HG03439 (cell line): Measurements from ENCODE around the gene AEBP1.

Experiments used
- ATAC-seq: cut with Tn5 transposase; IDR thresholded peaks from one replicate; pipeline ENCODE4 v1.9.1; 2021; ENCODE audit warnings: mild to moderate bottlenecking, moderate library complexity; ENCODE audit not compliant: unreplicated experiment

AEBP1 gene

DNA sequence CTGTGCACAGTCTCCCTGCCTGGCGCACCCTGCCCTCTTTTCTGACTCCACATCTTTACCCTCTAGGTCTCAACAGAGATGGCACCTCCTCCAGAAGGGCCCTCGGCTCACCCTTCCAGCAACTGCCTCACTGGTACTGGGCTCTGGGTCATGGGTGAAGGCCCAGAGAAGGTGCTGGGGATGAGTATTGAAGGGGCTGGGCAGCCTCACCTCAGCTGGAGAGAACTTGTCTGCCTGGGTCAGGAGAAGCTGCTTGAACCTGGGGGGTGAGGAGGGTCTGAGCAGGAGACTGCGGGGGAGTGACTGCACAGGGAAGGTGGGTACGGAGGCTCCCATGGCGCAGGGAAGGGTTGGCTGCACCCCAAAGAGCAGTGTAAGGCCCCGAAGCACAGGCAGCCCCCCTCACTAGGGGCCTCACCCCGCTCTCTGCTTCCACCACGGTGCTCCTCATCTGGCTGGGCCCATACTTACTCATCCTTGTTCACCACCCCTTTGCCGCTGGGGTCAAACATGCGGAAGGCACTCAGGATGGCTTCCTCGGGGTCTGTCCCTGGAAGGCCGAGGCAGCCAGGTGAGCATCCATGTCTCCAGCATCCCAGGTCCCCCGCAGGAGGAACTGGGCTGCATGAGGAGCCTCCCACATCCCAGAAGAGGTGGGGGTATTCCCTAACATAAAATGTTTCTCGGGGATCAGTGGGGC is 35.3 kb downstream of the AEBP1 start:
- no peak for ATAC-seq

DNA sequence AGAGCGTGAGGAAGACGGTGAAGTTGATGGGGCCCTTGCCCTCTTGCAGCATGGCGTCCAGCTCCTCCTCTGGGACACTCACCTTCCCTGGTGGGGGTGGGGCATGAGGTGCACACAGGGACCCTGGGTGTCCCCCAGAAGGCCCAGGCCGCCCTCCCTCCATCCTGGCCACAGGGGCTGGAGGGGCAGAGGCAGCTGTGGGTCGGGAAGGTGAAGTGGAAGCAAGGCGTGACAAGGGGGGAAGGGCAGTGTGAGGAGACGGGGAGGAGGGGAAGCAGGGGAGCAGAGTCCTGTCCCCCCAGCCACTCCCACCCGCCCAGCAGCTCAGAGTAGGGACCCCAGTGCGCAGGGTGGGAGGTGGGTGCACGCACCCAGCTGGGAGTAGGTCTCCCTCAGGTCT is 36.2 kb downstream of the AEBP1 start:
- ATAC-seq: no peak

DNA sequence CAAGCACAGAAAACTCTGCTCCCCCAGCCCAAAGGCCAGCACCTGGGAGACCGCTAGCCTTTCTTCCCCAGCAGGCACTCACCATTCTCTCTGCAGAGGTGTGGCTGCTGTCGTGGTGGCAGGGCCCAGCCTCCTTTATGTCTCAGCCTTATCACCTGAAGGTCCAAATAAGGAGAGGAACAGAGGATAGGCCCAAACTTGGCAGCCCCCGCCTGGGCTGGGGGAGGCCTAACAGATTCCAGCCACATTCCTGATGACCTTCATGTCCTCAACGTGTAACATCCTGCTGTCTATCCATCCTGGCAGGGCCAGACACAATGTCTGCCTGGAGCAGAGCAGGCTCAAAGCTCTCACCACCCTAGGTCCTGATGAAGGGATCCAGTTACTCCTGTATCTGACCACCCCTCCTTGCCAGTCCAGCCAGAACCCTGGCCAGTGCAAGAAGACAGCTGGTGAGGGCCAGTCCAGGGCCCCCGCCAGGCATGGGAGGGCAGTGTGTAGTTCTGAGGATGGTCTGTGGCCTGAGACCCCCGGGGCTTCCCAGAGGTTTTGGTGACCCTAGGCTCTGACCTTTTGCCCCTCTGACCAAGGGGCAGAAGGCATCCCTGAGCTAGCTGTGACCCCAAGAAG is 37.2 kb downstream of the AEBP1 start, which contains the start of gene MYL7:
Gene MYL7 (minus strand): TSS at position 112 of the 630 bp plus-strand sequence. CDS start 27 bp downstream, at position 85.
- no peak for ATAC-seq

DNA sequence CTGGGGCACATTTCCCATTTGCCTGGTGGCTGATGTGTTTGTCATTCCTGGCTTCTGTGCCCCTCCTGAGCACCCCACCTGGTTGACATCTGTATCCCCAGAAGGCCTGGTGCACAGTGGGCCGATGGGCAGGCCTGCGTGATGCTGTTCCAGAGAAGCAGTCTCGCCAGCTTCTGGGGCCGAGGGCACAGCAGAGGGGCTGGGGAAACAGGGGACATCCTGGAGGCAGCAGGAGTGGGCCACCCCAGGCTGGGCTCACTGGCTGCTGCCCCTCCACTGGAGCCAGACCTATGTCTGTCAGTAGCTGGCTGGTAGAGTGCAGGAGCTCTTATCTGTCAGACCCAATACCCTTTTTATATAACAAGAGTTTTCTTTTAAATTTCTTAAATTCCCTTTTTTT is 37.9 kb downstream of the AEBP1 start:
- no peak for ATAC-seq

DNA sequence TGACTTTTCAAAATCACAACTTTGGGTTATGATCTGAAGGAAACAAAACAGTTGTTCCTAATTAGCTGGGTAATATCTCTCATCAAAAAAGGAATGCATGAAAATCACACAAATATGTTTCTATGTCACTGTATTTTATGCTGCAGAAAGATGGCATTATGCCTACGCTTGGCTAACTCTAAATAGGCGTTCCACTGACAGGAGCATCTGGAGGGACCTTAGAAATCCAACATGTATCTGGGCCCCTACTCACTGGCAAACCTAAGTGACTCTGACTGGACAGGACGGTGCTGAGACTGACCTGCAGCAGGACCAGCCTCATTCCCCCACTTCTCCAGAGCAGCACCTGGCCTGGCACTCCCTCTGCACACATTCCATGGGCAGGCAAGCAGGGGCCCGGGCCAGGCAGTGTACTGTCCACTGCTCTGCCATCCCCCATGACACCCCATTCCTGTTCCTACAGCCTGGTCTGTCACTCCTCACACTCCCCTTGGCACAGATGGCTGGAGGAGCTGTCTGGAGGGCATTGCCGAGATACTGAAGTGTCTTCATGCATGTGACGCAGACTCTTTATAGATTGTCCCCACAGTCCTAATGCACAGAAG is 39.6 kb downstream of the AEBP1 start:
- no peak for ATAC-seq

DNA sequence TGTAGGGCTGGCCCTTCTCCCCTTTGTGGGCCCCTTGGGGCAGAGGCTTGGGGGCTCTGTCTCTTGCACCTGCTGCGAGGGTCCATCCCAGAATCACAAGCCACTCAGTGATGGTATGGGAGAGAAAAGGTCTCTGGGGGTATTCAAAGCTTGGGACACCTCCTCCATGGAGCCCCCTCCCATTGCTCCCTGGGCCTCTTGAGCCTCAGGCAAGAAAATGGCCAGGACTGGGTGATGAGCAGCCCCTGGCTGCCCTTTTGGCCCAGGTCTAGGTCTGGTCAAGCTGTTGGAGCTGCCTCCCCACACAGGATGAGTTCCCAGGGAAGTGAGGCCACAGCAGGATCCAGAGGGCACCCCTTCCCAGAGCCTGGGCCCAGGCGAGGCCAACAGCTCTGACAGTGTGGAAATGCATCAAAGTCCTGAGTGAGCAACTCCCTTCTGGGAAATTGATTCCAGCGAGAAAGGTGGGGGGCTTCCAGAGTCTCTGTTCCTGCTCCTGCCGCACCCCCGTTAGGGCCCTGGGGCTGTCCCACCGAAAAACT is 40.4 kb downstream of the AEBP1 start:
- ATAC-seq: no peak

DNA sequence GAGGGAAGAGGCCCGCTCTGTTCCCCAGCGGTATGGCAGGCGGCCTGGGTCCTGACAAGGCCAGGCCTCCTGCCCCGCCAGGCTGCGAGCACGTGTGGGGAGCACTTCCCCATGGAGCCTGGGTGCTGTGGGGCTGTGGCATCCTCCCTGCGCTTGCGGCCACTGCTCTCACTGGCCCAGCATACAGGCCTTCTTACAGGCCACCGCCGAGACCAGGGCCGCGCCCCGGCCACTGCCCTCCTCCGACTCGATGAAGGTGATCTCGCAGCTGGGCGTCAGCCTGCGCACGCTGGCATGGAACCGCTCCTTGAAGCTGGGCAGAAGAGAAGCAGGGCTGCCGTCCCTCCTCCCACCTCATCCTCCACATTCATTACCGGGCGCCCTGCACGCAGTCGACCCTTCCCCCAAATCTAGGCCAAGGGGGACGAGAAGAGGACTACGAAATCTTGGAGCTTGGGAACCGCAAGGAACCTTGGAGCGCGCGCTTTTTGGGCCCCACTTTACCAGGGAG is 40.9 kb downstream of the AEBP1 start:
- ATAC-seq: no peak

DNA sequence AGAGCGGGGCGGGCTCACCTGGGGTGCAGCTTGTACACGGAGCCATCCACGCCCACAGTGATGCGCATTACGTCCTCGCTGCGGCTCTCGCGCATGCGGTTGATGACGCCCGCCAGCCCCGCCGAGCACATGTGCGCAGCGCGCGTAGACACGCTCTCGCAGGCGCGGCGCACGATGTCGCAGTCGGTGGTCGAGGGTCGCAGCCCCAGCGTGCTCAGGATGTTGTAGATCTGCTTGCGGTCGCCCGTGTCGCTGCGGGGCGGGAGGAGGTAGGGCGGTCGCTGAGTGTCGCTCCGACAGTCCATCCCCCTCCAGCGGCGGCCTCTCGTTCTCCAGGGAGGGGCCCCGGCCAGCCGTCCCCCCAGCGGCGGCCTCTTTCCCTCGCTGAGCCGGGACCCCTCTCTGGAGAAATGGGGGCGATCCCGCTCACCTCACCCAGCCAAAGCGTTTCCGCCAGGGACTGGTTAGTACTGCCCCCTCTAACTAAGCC is 41.4 kb downstream of the AEBP1 start:
- no peak for ATAC-seq

DNA sequence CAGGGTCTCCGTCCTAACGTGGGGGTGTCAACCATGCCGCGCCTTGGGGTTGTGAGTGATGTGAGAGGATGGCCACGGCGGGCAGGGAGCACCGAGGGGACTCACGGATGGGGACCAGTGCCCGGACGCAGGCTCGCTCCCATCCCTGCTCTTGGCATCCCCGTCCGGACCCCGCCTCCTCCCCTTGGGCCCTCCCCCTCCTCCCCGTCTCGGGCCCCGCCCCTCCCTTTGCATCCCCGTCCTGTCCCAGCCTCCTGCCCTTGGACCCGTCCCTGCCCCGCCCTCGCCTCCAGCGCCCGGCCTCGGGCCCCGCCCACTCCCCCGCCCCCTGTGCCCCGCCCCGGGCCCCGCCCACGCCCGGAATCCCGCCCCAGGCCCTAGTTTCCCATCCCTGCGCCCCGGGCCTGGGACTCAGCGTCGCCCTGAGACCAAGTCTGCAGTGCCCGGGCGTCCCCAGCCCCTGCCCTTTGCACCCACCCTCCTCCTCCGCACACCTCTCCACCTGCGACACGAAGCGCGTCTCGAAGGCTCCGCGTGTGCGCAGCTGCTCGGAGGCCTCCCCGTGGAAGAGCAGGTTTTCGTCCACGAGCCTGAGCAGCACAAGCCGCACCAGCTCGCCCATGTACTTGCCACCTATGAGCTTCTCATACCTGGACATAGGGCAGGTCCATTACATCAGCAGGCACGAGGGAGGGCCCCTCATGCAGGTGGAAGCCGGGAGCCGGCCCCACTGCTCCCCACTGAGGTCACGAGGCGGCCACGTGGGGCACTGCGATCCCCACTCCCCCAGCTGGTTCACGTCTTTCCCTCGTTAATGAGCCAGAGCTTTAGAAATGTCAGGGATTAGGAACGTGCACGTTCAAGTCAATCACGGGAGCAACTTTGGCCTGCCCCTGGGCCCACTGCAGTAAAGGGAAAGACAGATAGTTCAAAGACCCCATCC is 42.1 kb downstream of the AEBP1 start:
- no peak for ATAC-seq

DNA sequence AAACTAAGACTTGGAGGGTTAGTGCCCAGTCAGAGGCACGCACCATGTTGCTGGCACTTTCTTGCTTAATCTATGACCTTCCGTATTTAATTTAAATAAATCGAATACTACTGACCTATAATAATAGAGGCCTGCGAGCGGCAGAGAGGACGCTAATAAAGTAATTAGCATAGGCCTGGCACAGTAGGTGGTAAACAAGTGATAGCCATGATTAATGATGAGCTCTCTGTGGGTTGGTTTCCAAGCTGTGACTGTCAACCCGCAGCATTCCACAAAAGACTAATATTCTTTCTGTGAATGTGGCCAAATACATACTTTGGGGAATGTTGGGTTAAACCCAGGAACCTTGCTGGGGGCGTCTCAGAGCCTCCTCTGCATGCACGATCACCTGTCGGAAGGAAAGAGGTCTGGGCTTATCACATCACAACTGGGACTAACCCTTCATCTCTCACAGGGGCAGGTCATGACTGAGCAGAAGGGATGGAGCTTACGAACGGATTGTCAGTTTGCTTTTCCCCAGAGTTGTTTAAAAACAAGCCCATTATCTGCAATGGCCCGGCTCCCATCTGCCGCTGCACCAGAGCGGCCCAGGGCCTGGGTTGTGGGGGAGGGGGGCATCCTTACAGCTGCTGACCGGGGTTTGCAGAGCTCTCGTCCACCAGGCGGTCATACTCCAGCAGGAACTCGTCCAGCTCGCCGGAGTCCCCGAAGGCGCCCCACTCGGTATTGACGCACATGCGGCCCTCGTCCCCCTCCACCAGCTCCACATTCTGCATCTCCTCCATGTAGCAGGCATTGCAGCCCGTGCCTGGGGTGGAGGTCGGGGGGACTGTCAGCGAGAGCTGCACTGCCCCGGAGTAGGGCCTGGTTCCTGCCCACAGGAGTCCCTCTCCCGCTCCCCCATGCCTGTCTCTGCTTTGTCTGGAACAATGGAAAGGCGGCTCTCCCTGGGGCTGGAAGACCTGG is 43.2 kb downstream of the AEBP1 start:
- no peak for ATAC-seq

DNA sequence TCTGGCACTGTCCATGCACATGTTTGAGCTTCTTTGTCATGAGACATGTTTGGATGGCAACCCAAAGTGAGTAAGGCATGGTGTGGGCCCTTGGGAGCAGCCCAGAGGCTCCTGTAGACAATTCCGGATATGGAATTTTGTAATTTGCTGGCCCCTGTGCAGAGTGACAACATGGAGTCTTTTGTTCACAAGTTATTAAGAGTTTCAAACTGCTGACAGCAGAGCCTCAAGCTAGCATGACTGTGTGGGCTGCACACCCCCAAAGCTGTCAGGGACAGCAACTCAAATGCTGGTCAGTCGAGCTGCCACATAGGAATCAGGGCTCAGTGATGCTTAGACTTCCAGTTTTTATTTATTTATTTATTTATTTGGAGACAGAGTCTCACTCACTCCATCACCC is 44.0 kb downstream of the AEBP1 start:
- no peak for ATAC-seq

DNA sequence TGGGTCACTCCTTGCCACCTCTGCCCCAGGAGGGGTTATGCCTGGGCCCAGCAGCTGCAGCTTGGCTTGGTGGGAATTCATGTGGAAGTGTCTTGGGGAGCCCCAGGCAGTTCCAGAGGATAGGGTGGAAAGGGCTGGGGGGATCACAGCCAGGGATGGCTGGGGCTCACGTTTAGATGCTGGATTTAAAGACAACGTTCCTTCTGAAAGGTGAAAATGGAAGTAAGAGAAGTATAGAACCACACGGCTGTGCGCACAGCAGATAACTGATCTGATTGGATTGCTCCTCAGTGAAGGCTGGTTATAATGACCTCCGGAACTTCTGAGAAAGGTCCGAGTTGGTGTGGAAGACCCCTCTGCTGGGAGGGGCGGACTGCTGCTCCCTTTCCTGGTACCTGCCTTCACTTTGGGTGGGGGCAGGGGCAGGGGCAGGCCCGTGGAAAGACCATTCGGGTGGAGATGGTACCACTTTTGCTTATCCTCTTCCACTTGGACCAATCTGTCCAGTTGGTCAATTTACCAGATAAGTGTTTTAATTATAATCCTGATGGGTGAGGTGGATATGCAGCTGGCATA is 44.9 kb downstream of the AEBP1 start:
- ATAC-seq: no peak

DNA sequence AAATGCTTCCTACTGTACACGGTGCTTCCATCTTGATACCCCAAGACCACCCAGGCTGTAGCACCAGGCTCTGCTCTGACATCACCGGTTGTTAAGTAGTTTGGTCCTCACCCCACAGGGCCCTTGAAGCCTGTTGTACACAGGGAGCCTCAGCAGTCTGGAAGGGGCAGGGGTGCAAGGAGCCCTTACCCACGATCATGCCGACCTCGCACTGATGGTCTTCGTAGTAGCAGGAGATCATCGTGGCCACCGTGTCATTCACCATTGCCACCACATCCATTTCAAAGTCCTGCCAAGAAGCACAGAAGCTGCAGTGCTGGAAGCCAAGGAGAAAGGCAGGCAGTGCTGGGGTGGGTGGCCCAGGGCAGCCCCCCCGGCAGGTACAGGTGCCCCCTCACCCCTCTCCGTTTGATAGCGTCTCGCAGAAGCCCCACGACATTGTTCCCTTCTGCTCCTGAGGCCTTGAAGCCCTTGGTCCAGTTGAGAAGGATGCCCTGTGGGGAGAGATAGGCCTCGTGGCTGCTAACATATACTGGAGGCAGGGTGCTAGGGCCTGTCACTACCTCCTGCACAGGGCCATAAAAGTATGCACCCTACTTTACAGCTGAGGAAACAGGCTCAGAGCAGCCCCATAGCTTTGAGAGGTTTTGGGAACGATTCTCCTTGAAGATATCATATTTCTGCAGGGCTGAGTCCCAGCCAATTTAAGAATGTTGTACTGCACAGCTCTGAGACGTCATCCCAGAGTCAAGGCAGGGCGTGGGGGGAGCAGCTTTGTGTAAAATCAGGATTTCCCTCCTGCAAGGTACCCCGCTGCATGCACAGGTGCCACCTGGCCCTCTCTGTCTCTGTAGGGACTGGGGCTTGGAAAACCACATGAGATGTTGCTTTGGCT is 45.7 kb downstream of the AEBP1 start:
- ATAC-seq: no peak

DNA sequence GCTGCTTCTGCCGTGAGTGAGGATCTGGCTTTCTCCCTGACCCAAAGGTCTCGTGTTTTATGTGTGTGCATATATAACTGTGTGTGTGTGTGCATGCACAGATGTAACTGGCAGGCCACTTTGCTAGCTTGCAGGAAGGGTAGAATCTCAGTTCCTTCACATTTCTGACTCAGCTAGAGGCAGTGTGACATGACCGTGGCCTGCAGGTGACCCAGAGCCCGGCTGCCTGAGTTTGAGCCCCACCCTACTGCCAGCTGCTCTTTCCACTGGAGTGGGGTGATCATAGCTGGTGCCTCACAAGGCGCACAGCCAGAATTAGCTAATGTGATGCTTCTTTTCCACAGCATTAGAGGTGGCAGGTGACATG is 46.3 kb downstream of the AEBP1 start:
- ATAC-seq: no peak

DNA sequence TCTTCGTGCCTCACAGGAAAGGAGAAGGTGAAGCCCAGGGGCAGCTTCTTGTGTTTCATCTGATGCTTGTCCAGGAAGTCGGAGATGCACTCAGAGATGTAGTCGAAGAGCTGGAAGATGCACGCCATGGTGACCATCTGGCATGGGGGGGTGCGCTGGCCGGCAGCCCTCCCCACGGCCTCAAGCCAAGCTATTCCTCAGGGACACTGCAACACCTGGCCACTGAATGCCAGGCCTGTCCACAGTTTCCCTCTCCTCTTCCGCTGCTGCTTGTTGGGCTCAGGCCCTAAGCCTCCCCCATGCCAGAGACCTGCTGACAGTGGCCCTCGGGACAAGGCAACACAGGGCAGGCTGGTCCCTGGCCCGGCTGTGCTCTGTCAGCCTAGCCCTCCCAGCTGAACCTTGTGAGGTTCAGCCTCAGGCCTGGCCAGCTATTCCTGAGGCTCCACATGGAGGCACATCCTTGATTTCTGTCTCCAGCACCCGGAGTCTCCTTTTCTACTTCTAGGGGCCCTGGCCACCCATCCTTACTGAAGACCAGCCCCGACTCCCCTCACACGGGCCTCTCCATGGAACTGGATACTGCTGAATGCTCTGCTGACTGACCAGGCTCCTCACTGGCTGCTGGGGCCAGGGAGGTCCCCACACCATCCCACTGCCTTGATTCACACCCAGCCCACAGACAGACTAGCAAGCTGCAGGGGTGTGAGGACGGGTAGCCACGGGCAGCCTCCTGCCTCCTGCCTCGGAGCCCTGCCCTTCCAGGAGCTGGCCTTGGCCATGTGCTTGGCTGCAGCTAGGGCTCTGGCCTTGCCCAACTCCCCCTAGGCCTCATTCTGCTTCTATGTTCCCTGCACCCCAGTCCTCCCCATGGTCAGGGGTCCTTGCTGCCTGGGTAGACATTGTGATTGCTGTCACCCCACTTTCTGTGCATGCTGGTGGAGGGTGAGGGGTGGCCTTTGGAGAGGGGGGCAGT is 47.1 kb downstream of the AEBP1 start:
- no peak for ATAC-seq

DNA sequence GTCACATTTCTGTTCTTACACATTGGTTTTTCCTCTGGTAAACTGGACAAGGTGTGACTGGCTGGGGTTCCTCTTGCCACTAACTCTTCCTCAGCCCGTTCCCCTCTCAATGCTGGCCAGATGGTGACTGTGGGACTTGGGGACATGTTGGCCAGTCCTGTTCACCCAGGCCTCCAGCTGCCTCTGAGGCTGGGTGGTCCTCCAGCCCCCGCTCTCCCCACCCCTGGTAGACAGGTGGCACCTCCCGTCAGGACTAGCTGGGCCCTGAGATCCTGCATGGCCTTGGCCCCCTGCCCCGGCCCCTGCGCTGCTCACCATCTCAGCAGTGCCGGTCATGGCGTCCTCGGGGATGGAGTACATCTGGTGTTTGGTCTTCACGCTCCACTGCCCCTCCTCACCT is 47.8 kb downstream of the AEBP1 start:
- ATAC-seq: no peak
